ENCODE measurements around the gene PLSCR4.

DNA sequence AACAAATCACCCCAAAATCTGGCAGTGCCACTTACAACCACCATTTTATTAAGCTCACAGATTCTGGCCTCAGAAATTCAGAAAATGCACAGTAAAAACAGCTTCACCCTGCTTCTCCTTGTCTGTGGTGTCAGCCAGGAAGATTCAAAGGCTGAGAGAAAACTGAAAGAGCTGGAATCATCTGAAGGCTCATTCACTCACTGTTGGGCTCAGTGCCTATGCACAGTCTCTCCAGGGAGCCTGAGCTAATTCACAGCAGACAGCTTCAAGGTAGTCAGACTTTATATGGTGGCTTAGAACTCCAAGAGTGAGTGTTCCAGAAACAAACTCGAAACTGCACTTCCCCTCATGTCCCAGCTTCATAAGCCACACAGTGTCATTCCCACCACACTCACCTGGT lies 73.4 kb downstream of the PLSCR4 start:
- TF ChIP-seq, protein P1, sequence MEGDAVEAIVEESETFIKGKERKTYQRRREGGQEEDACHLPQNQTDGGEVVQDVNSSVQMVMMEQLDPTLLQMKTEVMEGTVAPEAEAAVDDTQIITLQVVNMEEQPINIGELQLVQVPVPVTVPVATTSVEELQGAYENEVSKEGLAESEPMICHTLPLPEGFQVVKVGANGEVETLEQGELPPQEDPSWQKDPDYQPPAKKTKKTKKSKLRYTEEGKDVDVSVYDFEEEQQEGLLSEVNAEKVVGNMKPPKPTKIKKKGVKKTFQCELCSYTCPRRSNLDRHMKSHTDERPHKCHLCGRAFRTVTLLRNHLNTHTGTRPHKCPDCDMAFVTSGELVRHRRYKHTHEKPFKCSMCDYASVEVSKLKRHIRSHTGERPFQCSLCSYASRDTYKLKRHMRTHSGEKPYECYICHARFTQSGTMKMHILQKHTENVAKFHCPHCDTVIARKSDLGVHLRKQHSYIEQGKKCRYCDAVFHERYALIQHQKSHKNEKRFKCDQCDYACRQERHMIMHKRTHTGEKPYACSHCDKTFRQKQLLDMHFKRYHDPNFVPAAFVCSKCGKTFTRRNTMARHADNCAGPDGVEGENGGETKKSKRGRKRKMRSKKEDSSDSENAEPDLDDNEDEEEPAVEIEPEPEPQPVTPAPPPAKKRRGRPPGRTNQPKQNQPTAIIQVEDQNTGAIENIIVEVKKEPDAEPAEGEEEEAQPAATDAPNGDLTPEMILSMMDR (IDR thresholded peaks at IDR 0.05): no peak
- TF ChIP-seq POLR2A (IDR thresholded peaks at IDR 0.05) (no peak), EP300 (IDR thresholded peaks at IDR 0.05) (no peak)
